ENCODE data around the gene CC2D2A.

Gene CC2D2A

GRCh38 chr4:15458616-15459015 lies 11.1 kb upstream of the CC2D2A start:
- Histone ChIP-seq H3F3A (ENCODE audit: insufficient read depth) (no peaks in the 10 kb centered on the region), H3K9me2 (replicated peaks; ENCODE audit: insufficient read depth, low read length) (no peaks in the 10 kb centered on the region), H2AFZ (ENCODE audit: low read depth, low read length, severe bottlenecking) (no peak overlapping the region), H3K9me3 (ENCODE audit: insufficient read depth, low read length) (no peaks in the 10 kb centered on the region), H3K4me2 (ENCODE audit: low read depth, low read length, poor library complexity, severe bottlenecking) (no peak overlapping the region), H3K79me2 (ENCODE audit: insufficient read depth, low read length) (no peaks in the 10 kb centered on the region), H3K27ac (ENCODE audit: low read depth, low read length) (no peak overlapping the region), H3K9ac (ENCODE audit: low read length) (no peak overlapping the region), H3K4me3 (ENCODE audit: insufficient read depth, low read length, poor library complexity, severe bottlenecking) (no peak overlapping the region), H3K27me3 (ENCODE audit: low read length) (no peaks in the 10 kb centered on the region), H3K36me3 (ENCODE audit: low read length) (no peaks in the 10 kb centered on the region), H4K20me1 (ENCODE audit: low read depth, low read length) (no peaks in the 10 kb centered on the region)
- no peak for TF ChIP-seq EZH2phosphoT487 (conservative IDR thresholded peaks at IDR 0.05; ENCODE audit: low read length)
- TF ChIP-seq CTCF (IDR thresholded peaks at IDR 0.05; ENCODE audit: insufficient read depth, low read length, poor library complexity, severe bottlenecking): no peak

GRCh38 chr4:15459706-15460105 lies 10.0 kb upstream of the CC2D2A start:
- Histone ChIP-seq H3K9me3 (ENCODE audit: insufficient read depth, low read length) (no peaks in the 10 kb centered on the region), H3K9ac (ENCODE audit: low read length) (no peak overlapping the region), H3K4me2 (ENCODE audit: low read depth, low read length, poor library complexity, severe bottlenecking) (no peak overlapping the region), H3K27me3 (ENCODE audit: low read length) (no peaks in the 10 kb centered on the region), H3K36me3 (ENCODE audit: low read length) (no peaks in the 10 kb centered on the region), H3K79me2 (ENCODE audit: insufficient read depth, low read length) (no peaks in the 10 kb centered on the region), H2AFZ (ENCODE audit: low read depth, low read length, severe bottlenecking) (no peak overlapping the region), H3K9me2 (replicated peaks; ENCODE audit: insufficient read depth, low read length) (no peaks in the 10 kb centered on the region), H4K20me1 (ENCODE audit: low read depth, low read length) (no peaks in the 10 kb centered on the region), H3K4me3 (ENCODE audit: insufficient read depth, low read length, poor library complexity, severe bottlenecking) (no peak overlapping the region), H3F3A (ENCODE audit: insufficient read depth) (no peaks in the 10 kb centered on the region), H3K27ac (ENCODE audit: low read depth, low read length) (no peak overlapping the region)
- TF ChIP-seq CTCF (IDR thresholded peaks at IDR 0.05; ENCODE audit: insufficient read depth, low read length, poor library complexity, severe bottlenecking) (no peak), EZH2phosphoT487 (conservative IDR thresholded peaks at IDR 0.05; ENCODE audit: low read length) (no peak)

GRCh38 chr4:15466596-15466995 lies 3.1 kb upstream of the CC2D2A start:
- TF ChIP-seq EZH2phosphoT487 (conservative IDR thresholded peaks at IDR 0.05; ENCODE audit: low read length) (no peak), CTCF (IDR thresholded peaks at IDR 0.05; ENCODE audit: insufficient read depth, low read length, poor library complexity, severe bottlenecking) (no peak)

GRCh38 chr4:15470128-15470475 lies 420 bp downstream of the CC2D2A start:
- H3K4me2 ChIP-seq (ENCODE audit: low read depth, low read length, poor library complexity, severe bottlenecking): no peak overlapping the region
- no peak overlapping the region for H2AFZ ChIP-seq (ENCODE audit: low read depth, low read length, severe bottlenecking)
- TF ChIP-seq CTCF (IDR thresholded peaks at IDR 0.05; ENCODE audit: insufficient read depth, low read length, poor library complexity, severe bottlenecking) (no peak), EZH2phosphoT487 (conservative IDR thresholded peaks at IDR 0.05; ENCODE audit: low read length) (no peak)
- H3K36me3 ChIP-seq (ENCODE audit: low read length): no peaks in the 10 kb centered on the region
- H3K9me2 ChIP-seq (replicated peaks; ENCODE audit: insufficient read depth, low read length): no peaks in the 10 kb centered on the region
- H3K9ac ChIP-seq (ENCODE audit: low read length): no peak overlapping the region
- no peak overlapping the region for H3K4me3 ChIP-seq (ENCODE audit: insufficient read depth, low read length, poor library complexity, severe bottlenecking)
- no peaks in the 10 kb centered on the region for H3K27me3 ChIP-seq (ENCODE audit: low read length)
- H4K20me1 ChIP-seq (ENCODE audit: low read depth, low read length): no peaks in the 10 kb centered on the region
- H3K79me2 ChIP-seq (ENCODE audit: insufficient read depth, low read length): no peaks in the 10 kb centered on the region
- H3K27ac ChIP-seq (ENCODE audit: low read depth, low read length): no peak overlapping the region
- H3F3A ChIP-seq (ENCODE audit: insufficient read depth): no peaks in the 10 kb centered on the region
- H3K9me3 ChIP-seq (ENCODE audit: insufficient read depth, low read length): no peaks in the 10 kb centered on the region

More at GRCh38 chr4:15466596-15466995, 3.1 kb upstream of the CC2D2A start:
- Histone ChIP-seq H3K27me3 (ENCODE audit: low read length) (no peaks in the 10 kb centered on the region), H2AFZ (ENCODE audit: low read depth, low read length, severe bottlenecking) (no peak overlapping the region), H3K9ac (ENCODE audit: low read length) (no peak overlapping the region), H3K9me3 (ENCODE audit: insufficient read depth, low read length) (no peaks in the 10 kb centered on the region), H4K20me1 (ENCODE audit: low read depth, low read length) (no peaks in the 10 kb centered on the region), H3K9me2 (replicated peaks; ENCODE audit: insufficient read depth, low read length) (no peaks in the 10 kb centered on the region), H3F3A (ENCODE audit: insufficient read depth) (no peaks in the 10 kb centered on the region), H3K4me2 (ENCODE audit: low read depth, low read length, poor library complexity, severe bottlenecking) (no peak overlapping the region), H3K36me3 (ENCODE audit: low read length) (no peaks in the 10 kb centered on the region), H3K4me3 (ENCODE audit: insufficient read depth, low read length, poor library complexity, severe bottlenecking) (no peak overlapping the region), H3K27ac (ENCODE audit: low read depth, low read length) (no peak overlapping the region), H3K79me2 (ENCODE audit: insufficient read depth, low read length) (no peaks in the 10 kb centered on the region)
